ENCODE data around the gene CHTOP. TPM values are rescaled to one million over a fixed set of nuclear protein-coding genes. Genes with fewer than 3 reads are reported as not detected.

CHTOP gene
- total and polyA plus RNA-seq, 2 of the 8 experiments (the other 6 are each of a cell fraction or from before 2014, with no cell fraction given), result 84.6 to 104 TPM

GRCh38 chr1:153652805-153653500, 19.1 kb downstream of the CHTOP start:
- TF ChIP-seq POLR2AphosphoS5 (IDR thresholded peaks at IDR 0.05; ENCODE audit: low read depth, low read length) (no peak), SAP30 (IDR thresholded peaks at IDR 0.05; ENCODE audit: insufficient read depth, insufficient replicate concordance, low read length) (no peak), MAX (IDR thresholded peaks at IDR 0.05) (no peak), SRF (IDR thresholded peaks at IDR 0.05; ENCODE audit: low read depth, low read length) (no peak), FOSL1 (IDR thresholded peaks at IDR 0.05; ENCODE audit: insufficient read depth, low read depth, low read length) (no peak), TCF12 (IDR thresholded peaks at IDR 0.05; ENCODE audit: low read depth, low read length) (no peak), CEBPB (IDR thresholded peaks at IDR 0.05; ENCODE audit: low read depth, low read length) (no peak), NANOG (IDR thresholded peaks at IDR 0.05; ENCODE audit: insufficient read depth, low read depth, low read length, poor library complexity, severe bottlenecking) (no peak), EP300 (IDR thresholded peaks at IDR 0.05; ENCODE audit: borderline replicate concordance in 1 of 2, low read depth in 2 of 2, low read length in 2 of 2) (no peak), EGR1 (IDR thresholded peaks at IDR 0.05; ENCODE audit: borderline replicate concordance, low read depth, low read length) (no peak), CHD2 (IDR thresholded peaks at IDR 0.05; ENCODE audit: low read length) (no peak)
- Histone ChIP-seq H4K91ac (replicated peaks; ENCODE audit: insufficient read length, low read length) (no peak overlapping the region), H3K9ac (replicated peaks in 1 of 4; ENCODE audit: extremely low read depth in 1 of 4, low read depth in 3 of 4, low read length in 3 of 4) (no peak overlapping the region), H3K36me3 (ENCODE audit: control insufficient read depth in 2 of 4, insufficient read depth in 4 of 4, low read length in 3 of 4) (no peaks in the 10 kb centered on the region), H4K8ac (ENCODE audit: extremely low read depth, insufficient read depth, low read length) (no peak overlapping the region), H2BK12ac (ENCODE audit: low read depth, low read length) (no peak overlapping the region), H3K18ac (ENCODE audit: extremely low read depth, low read length) (no peak overlapping the region), H3K23ac (ENCODE audit: insufficient read length) (no peak overlapping the region), H3K4me1 (replicated peaks in 1 of 4; ENCODE audit: control insufficient read depth in 3 of 4, insufficient read depth in 4 of 4, low read length in 3 of 4) (peaks cover 0 to 1% (median 0%) of the 10 kb centered on the region in 4 experiments; a peak in 1 of 7 replicates), H3K9me3 (ENCODE audit: insufficient read depth in 2 of 2, low read depth in 1 of 2, low read length in 1 of 2) (no peaks in the 10 kb centered on the region), H3K56ac (replicated peaks; ENCODE audit: insufficient read length, low read depth, low read length) (no peak overlapping the region), H2AFZ (ENCODE audit: low read length) (no peak overlapping the region), H2BK5ac (ENCODE audit: low read depth, low read length) (no peak overlapping the region), H2BK120ac (replicated peaks; ENCODE audit: low read depth, low read length) (no peak overlapping the region), H2BK20ac (ENCODE audit: low read length) (no peak overlapping the region), H3K79me2 (ENCODE audit: control insufficient read depth in 1 of 2, insufficient read depth in 2 of 2, low read length in 2 of 2) (no peaks in the 10 kb centered on the region), H2BK15ac (ENCODE audit: low read length) (no peak overlapping the region), H3K14ac (ENCODE audit: insufficient read length) (no peak overlapping the region), H3K4me3 (ENCODE audit: extremely low read depth in 1 of 4, insufficient read depth in 2 of 4, low read depth in 3 of 4, low read length in 4 of 4) (no peak overlapping the region), H3K23me2 (ENCODE audit: low read depth, low read length) (no peaks in the 10 kb centered on the region), H4K5ac (ENCODE audit: insufficient read length, low read depth, low read length) (no peak overlapping the region), H3K27me3 (replicated peaks in 1 of 4; ENCODE audit: control insufficient read depth in 3 of 4, extremely low read depth in 1 of 4, insufficient read depth in 3 of 4, low read length in 3 of 4) (no peaks in the 10 kb centered on the region), H3K79me1 (ENCODE audit: low read depth, low read length) (no peaks in the 10 kb centered on the region), H4K20me1 (replicated peaks in 1 of 2; ENCODE audit: control insufficient read depth in 1 of 2, insufficient read depth in 2 of 2, low read length in 2 of 2) (no peaks in the 10 kb centered on the region), H3K4me2 (ENCODE audit: insufficient read depth in 1 of 2, low read depth in 2 of 2, low read length in 2 of 2) (no peak overlapping the region), H2AK5ac (ENCODE audit: low read depth, low read length) (no peak overlapping the region), H3K4ac (replicated peaks; ENCODE audit: insufficient read length, low read depth, low read length) (no peak overlapping the region), H3K27ac (ENCODE audit: low read depth, low read length) (no peak overlapping the region)
- POLR2A ChIA-PET (ENCODE audit: partially characterized antibody), result interaction anchor here (0.8 to 2.2 kb wide), 5 partner anchors 10 to 80 kb away, joined by 3 to 20 read pairs (median 3); partner anchors contain the start of gene CHTOP
- FAIRE-seq, result no peak
- CTCF ChIA-PET (ENCODE audit: partially characterized antibody), result interaction anchor here (0.6 to 2.5 kb wide), 7 partner anchors 15 to 299 kb away, joined by 3 to 9 read pairs (median 5); partner anchors contain the start of genes NPR1, S100A1 and S100A13
- no peak for DNase-seq (ENCODE audit: low read depth in 1 of 2, low spot score in 2 of 2)
- WGBS, 2 experiments (ENCODE audit: extremely low coverage in 1 of 2, insufficient coverage in 1 of 2, insufficient read length in 1 of 2, insufficient replicate concordance in 2 of 2, low coverage in 1 of 2, low lambda C conversion rate in 2 of 2, missing lambda C conversion rate in 1 of 2), result 89% methylated on average over 3 of the region's 3 CpGs; no CpG with 5 or more reads in 1 of the 2 experiments
